Iris pigment epithelial cell (primary cell): Measurements from ENCODE around the gene TTC7B.

Experiments used
- DNase-seq: peaks from one replicate; pipeline ENCODE4 v3.0.0-alpha.2; 2011; ENCODE audit warnings: low read depth

Gene TTC7B

DNA sequence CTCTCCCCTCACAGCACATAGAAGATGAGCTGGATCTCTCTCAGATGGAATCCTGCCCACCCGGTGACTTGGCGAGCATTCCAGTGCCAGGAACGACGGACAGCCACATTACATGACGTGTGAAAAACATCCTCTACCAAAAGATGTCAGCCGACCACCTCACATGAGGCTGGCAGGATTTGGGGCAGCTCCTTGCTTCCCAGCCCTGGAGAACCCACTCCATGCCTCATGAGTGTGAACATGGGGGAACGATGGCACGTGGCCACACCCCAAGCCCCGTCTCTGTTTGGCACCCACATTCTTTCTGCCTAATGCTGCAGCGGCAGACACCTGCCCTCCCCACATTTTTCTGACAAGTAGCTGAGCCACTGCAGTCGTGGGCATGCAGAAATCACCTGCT lies 216.9 kb downstream of the TTC7B start:
- DNase-seq = no peak

GRCh38 chr14:90597961-90598360 lies 218.3 kb downstream of the TTC7B start:
- DNase-seq = no peak

DNA sequence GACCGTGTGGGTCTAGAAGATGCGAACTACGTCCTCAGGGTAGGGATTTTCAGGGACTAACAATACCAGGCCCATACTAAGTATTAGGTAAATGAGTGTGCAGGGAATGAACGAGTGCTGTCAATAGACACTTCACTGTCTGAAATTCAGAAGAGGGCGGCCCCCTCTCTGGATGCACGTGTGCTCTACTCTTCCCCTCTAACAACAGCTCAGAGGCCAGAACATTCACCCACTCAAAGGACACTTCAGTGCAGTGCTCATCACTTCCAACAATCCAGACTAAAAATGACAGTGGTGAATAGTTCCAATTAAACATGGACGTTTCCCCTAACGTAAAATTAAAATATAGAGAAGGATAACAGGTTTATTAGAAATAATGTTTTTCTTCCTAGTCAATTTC lies 219.5 kb downstream of the TTC7B start:
- no peak for DNase-seq

- no peak for DNase-seq
Observed at GRCh38 chr14:90593254-90594040, 222.8 kb downstream of the TTC7B start.

- DNase-seq = no peak
Observed at GRCh38 chr14:90592655-90593054, 223.6 kb downstream of the TTC7B start.

DNA sequence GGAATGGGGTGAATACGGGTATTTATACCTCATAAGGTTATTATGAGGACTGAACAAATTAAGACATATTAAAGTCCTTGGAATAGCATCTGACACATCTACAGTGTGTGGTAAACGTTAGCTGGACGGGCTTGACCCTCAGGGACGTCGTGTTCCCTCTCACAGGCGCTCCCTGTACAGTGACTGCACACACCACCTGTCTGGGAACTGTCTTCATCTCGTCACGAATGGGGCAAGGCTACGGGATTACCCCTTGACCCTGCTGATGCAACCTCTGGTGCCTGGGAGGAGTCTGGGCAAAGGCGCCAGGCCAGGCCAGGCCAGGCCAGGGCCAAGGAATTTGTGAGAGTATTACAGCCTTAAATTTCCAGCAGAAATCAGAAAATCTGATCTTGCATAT lies 228.3 kb downstream of the TTC7B start:
- no peak for DNase-seq

GRCh38 chr14:90587252-90587910 lies 228.8 kb downstream of the TTC7B start:
- no peak for DNase-seq

- no peak for DNase-seq
Observed at GRCh38 chr14:90585106-90585505, 231.1 kb downstream of the TTC7B start.

DNA sequence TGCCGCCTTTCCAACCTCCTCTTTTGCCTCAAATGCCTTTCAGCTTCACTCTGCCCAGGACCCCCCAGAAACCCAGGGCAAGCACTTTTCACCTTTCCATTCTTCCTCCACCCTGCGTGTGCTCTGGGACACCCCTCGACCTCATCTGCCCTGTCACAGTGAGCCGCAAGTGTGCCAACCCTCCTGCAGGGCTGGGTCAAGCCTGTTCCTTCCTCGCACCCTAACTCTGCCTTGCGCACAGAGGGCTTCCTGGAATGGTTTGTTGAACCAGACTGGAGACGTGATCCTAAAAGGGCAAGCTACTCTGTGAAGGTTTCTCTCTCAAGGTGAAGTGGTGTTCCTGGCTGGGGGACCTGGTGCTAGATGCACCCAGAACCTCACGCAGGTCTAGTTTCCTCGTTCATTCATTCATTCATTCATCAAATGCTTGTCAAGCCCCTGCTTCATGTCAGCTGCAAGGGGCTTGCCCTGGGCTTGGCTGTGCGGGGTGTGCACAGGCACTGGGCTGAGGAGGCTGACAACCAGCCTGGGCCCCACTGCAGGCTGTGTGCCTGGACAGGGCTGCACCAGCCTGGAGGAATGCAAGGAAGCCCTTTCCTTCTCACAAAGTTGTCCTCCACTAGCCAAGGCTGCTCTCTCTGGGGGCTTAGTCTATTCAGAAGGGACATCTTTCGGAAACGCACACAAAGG lies 232.2 kb downstream of the TTC7B start:
- DNase-seq = no peak

DNA sequence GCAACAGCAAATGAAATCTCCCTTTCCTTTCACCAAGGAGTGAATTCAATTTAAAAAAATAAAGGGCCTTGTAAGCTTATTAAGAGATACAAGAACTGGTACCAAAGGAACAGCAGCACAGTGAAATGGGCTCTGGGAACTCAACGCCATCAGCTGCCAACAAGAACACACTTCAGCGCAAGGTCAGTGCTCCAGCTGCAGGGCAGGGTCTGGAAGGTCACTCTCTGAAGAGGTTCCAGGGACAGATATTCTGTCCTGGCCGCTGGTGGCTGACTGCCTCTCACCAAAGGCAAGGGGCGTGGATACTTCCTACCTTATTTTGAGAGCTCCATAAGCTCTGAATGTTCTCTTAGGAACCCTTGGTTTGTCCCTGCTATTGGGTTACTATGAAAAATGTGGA lies 232.8 kb downstream of the TTC7B start:
- DNase-seq = no peak

- DNase-seq = no peak
Observed at GRCh38 chr14:90582166-90582565, 234.1 kb downstream of the TTC7B start.

GRCh38 chr14:90581745-90582144 lies 234.5 kb downstream of the TTC7B start:
- DNase-seq = no peak

DNA sequence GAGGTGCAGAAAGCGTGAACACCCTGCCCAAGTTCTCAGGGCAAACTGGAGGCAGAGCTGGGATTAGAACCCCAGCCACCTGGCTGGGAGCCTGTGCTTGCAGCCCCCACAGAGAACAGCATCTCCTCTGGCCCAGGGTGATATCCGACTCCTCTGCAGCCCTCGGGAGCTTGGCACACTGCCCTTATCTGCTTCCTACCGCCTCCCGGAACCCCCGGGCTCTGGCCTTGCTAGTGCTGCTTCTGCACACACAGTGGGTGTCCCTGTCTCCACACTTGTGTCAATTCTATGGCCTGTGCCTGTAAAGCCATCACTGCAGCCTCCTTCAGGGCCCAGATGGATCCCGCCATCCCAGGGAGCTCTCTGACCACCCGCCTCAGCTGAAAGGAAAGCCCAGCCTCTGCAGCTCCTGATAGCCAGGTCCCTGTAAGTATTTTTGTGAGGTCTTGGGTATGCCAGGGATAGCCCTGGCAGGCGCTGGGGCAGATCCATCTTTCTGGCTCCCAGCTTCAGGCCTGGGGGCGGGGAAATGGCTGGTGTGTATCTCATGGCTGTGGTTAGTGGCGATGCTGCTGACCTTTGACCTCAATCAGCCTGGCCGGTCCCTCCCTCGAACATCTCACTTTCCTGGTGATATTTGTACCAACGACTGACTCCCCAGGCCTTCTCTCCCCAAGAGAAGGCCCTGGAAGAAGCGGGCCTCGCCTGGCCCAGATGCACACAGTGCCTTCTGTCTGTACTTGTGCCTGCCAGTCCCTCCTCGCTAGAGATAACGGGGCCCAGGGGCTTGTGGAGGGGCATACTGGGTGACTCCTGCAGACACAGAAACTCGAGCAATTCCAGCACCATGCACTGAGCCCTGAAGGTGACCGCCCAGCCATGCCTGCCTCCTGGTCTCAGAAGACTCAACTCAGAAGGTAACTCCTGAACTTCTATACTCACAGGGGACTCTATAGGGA lies 235.6 kb downstream of the TTC7B start:
- peak; percentile 46 for DNase-seq

GRCh38 chr14:90579816-90580215 lies 236.4 kb downstream of the TTC7B start:
- DNase-seq = no peak

DNA sequence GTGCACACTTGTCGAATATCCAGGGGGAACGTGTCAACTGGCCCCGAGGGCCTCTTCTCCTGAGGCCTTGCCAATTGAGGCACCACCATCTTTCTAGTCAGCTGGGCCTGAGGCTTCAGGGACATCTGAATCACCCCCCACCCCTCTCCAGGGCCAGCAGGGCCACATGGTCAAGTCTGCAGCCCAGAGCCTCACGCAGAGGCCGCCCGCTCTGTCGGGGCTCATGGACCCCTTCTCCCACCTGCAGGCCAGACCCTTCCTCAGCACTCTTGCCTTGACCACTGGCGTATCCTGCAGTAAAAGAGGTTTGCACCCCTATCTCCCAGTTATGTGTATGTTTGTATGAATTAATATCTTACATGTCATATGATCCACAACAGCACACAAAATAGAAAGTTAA lies 237.1 kb downstream of the TTC7B start:
- DNase-seq = no peak

DNA sequence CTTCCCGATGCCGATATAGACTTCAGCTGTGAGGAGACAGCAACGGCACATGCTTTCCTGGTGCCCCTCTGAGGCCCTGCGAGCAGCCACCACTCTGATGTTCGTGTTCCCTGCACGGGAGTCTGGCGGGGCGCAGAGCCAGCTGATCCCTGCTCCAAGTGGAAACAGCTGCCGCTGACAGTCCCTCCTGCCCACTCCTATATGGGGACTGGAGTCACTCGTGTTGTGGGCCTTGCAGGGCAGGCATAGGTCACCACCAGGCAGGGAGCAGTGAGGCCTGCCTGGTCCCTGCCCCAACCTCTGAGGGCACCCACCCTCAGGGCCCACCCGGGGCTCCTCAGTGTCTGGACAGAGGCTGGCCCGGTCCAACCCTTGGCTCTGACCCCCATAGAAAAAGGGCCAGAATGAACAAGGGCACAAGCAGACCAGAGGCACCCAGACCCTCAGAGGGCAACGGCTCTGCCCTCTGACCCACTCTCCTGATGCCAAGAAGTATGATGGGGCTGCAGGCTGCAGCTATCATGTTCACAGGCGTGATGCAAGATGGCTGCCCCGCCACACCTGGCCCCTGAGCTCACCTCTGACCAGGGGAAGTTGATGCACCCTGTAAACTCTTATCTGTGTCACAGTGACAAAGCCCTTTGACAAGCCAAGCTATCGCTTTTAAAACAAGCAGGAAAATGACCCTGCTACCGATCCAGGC lies 237.8 kb downstream of the TTC7B start:
- no peak for DNase-seq

GRCh38 chr14:90577661-90578282 lies 238.5 kb downstream of the TTC7B start:
- no peak for DNase-seq

DNA sequence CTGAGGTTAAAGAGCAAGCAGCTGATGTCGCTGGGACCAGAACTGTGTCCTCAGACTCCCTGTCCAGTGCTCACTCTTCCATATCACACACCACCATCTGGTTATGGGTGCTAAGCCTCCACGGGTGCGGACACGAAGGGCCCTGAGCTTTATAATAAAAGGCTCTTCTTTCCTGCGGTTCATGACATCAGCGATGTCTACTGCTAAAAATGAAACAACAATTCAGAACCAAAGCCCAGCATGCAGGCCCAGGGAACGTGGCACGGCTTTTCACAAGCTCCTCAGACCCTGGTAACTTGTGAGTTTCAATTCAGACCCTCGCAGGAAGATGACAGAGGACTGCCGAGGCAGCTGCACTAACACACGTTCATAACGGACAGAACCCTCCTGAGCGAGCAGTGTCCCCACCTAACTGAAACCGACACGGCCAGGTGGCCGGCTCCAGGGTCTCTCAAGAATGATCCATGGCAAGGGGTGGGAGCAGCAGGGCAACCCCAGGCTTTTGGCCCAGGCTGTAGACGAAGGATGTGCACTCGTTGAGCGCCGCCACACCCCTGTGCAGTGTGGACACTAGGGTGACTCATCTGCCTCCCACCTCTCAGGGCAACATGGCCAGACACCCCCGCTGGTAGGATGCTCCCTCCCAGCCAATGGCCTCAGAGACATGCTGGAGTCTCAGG lies 239.1 kb downstream of the TTC7B start:
- DNase-seq = no peak

DNA sequence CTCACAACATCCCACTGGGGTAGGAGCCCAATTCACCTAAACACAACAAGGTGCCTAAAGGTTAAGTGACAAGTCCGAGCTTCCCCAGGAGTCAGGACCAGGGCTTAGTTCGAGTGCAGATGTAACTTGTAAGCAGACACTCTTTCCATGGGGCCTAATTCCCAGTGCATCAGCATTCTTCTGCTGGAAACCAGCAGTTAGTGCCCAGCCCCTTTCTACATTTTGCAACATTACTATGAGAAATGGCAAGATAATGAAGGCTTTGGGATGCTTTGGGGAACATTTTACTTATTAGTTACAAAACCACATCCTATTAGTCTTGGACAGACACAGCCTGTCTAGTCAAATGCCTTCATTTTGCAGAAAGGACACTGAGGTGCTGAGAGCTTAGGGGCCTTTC lies 239.6 kb downstream of the TTC7B start:
- DNase-seq = peak; percentile 62

- DNase-seq = no peak
Observed at GRCh38 chr14:90575781-90576180, 240.4 kb downstream of the TTC7B start.
